GM19043 (cell line): ENCODE data around the gene LHPP.
A peak's percentile ranks its signal among the peaks of the same experiment; 100 is the strongest.
"Not testable (repeated sequence)": the region's sequence is repeated elsewhere in the genome, so short reads cannot be mapped to it uniquely, and the experiment has no call there.

Experiments
- ATAC-seq: cut with Tn5 transposase; IDR thresholded peaks from one replicate; pipeline ENCODE4 v1.9.1; 2021; ENCODE audit warnings: low read depth; ENCODE audit not compliant: unreplicated experiment

LHPP gene, protein sequence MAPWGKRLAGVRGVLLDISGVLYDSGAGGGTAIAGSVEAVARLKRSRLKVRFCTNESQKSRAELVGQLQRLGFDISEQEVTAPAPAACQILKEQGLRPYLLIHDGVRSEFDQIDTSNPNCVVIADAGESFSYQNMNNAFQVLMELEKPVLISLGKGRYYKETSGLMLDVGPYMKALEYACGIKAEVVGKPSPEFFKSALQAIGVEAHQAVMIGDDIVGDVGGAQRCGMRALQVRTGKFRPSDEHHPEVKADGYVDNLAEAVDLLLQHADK

GRCh38 chr10:124461642-124462347 is at the start of gene LHPP:
Gene LHPP, plus strand, starts transcription at chr10:124461823. Its CDS starts 40 bp downstream, at chr10:124461863.
- peak; percentile 92 for ATAC-seq

GRCh38 chr10:124414076-124414475 is 47.5 kb upstream of the LHPP start:
- ATAC-seq = no peak

DNA sequence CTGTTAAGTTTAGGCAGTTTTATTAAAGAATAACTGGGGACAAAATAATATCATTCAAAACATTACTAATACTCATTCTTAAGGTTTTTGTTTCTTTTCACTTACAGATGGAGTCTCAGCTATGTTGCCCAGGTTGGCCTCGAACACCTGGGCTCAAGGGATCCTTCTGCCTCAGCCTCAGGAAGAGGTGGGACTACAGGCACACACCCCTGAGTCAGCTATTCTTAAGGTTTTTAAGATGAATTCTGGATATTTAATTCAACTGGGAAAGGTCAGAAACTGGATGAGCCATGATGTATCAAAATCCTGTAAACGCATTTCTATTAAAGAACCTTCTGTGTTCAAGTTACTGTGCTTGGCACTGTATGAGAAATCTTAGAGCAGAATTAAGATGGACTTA is 46.4 kb upstream of the LHPP start:
- ATAC-seq = no peak

DNA sequence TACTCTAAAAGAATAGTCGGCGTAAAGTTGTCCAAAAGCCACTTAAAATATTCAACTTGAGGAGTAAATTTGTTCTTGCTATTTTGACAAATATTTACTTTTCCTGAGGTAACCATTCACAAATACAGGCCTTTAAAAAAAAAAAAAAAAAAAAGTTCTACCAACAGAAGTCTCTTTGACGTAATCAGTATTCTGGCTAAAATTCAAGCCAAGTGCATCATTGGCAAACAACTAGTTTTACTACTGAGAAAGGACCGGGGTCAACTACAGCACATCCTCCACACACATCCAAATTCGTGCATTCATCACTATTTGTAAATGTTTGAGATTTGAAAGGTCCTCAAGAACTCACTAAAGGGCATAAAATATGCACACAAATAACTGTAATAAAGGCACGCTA is 44.9 kb upstream of the LHPP start:
- no peak for ATAC-seq

- peak; percentile 9 for ATAC-seq
Observed at GRCh38 chr10:124417895-124418725, 43.5 kb upstream of the LHPP start.

- ATAC-seq = peak; percentile 97
Observed at GRCh38 chr10:124418726-124419501, 42.7 kb upstream of the LHPP start, which contains the start of gene OAT. Gene OAT, minus strand, starts transcription at chr10:124418923. Its CDS starts 6,752 bp downstream, at chr10:124412171.

- ATAC-seq = no peak
Observed at GRCh38 chr10:124419635-124420034, 42.0 kb upstream of the LHPP start.

- no peak for ATAC-seq
Observed at GRCh38 chr10:124420254-124420653, 41.4 kb upstream of the LHPP start.

DNA sequence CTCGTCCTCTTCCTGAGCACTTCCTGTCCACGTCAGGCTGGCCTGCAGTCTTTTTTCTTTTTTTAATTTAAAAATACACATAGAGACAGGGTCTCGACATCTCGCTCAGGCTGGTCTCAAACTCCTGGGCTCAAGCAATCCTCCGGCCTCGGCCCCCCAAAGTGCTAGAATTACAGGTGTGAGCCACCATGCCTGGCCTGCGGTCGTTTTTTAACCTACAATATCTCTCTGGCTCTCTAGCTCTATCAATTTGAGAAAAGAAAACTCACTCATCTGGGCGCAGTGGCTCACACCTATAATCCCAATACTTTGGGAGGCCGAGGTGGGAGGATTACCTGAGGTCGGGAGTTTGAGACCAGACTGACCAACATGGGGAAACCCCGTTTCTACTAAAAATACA is 38.9 kb upstream of the LHPP start:
- no peak for ATAC-seq

DNA sequence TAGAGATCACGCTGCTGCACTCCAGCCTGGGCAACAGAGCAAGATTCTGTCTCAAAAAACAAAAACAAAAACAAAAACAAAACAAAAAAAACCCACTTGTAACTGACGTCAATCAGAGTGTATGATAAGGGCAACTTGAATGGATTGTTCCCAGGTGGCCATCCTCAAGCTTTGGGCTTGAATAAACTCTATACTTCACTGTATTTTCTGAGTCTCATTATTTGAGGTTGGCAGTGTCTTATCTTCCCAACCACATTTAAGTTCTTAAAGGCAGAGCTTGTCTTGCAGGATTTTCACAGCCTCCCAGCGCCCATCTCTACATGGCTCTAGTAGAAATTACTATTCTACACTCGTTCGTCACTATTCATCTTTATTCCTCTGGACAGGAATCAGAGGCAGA is 37.8 kb upstream of the LHPP start:
- ATAC-seq = no peak

- no peak for ATAC-seq
Observed at GRCh38 chr10:124425227-124425962, 36.2 kb upstream of the LHPP start.

DNA sequence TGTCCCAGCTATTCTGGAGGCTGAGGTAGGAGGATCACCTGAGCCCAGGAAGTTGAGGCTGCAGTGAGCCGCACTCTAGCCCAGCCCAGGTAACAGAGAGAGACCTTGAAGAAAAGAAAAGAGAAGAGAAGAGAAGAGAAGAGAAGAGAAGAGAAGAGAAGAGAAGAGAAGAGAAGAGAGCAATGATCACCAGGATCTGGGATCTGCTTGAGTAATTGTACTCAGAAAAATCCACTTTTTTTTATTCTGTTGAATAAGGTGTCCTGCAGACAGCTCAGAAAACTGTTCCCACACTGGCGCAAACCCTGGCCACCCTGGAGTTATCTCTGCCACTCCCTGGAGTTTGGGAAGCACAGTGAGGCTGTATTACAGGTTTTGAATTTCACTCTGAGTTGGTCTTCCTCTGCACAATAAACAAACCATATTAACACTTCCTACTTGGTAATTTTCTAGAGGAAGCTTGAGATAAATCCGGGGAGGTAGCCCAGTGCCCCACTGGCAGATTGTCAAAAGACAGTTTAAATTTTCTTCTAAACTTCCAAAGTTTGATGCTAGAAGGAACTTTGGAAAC is 33.3 kb upstream of the LHPP start:
- ATAC-seq = no peak

DNA sequence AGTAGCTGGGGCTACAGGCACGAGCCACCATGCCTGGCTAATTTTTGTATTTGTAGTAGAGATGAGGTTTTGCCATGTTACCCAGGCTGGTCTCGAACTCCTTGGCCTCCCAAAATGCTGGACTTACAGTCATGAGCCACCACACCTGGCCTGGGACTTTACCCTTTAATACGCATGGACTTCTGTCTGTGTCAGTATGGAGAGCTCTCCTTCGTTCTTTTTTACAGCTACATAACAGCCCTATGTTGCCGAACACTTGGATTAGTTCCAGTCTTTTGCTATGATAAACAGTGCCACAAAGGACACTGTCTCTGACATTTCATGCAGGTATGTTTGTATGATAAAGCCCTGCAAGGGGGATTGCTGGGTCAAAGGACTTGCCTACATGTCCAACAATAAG is 32.0 kb upstream of the LHPP start:
- ATAC-seq = no peak

GRCh38 chr10:124430077-124430476 is 31.5 kb upstream of the LHPP start:
- ATAC-seq = no peak

- ATAC-seq = no peak
Observed at GRCh38 chr10:124433461-124433860, 28.2 kb upstream of the LHPP start.

DNA sequence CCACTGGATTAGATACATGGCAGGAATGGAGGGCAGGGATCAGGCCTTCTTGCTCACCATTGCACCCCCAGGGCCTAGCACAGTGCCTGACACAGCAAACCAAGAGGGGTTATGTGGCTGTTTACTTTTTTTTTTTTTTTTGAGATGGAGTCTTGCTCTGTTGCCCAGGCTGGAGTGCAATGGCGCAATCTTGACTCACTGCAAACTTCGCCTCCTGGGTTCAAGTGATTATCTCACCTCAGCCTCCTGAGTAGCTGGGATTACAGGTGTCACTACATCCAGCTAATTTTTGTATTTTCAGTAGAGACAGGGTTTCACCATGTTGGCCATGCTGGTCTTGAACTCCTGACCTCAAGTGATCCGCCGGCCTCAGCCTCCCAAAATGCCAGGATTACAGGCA is 25.9 kb upstream of the LHPP start:
- not testable (repeated sequence) for ATAC-seq

GRCh38 chr10:124436191-124436638 is 25.4 kb upstream of the LHPP start:
- peak; percentile 77 for ATAC-seq

- not testable (repeated sequence) for ATAC-seq
Observed at GRCh38 chr10:124441694-124442093, 19.9 kb upstream of the LHPP start.
